ENCODE results near the gene TRMT112.

The TRMT112 gene

GRCh38 chr11:64357446-64357845 lies 40.1 kb upstream of the TRMT112 start:
- no peak for TF ChIP-seq CTCF (IDR thresholded peaks at IDR 0.05; ENCODE audit: insufficient read depth, low read length, missing control alignments)
- ChIA-PET CTCF (interaction anchor here (0.8 to 21.8 kb wide), 8 partner anchors 9 to 294 kb away, joined by 3 to 414 read pairs (median 16); partner anchors contain the start of genes CCDC88B, ESRRA and PRDX5), POLR2A (no interaction called here)
- DNase-seq (ENCODE audit: low read depth, low spot score) = no peak
- H3K4me3 ChIP-seq (ENCODE audit: low read depth, low read length) = no peak overlapping the region

- peak; percentile 51 for TF ChIP-seq CTCF (IDR thresholded peaks at IDR 0.05; ENCODE audit: insufficient read depth, low read length, missing control alignments)
- ChIA-PET POLR2A (no interaction called here), CTCF (interaction anchor here (1.3 to 21.8 kb wide), 13 partner anchors 9 to 152 kb away, joined by 3 to 414 read pairs (median 26); partner anchors contain the start of genes BAD, CCDC88B, ESRRA and FERMT3)
- H3K4me3 ChIP-seq (ENCODE audit: low read depth, low read length) = no peak overlapping the region
- DNase-seq (ENCODE audit: low read depth, low spot score) = no peak
These were observed 39.4 kb upstream of the TRMT112 start for GRCh38 chr11:64356498-64357411.

- ChIA-PET CTCF (interaction anchor here (0.6 to 21.8 kb wide), 30 partner anchors 11 to 387 kb away, joined by 3 to 414 read pairs (median 6); partner anchors contain the start of genes BAD, CCDC88B, ESRRA and FERMT3), POLR2A (interaction anchor here (0.6 to 1.5 kb wide), 7 partner anchors 9 to 169 kb away, joined by 3 to 10 read pairs (median 3); partner anchors contain the start of genes PRDX5, STIP1 and TRMT112)
- TF ChIP-seq CTCF (IDR thresholded peaks at IDR 0.05; ENCODE audit: insufficient read depth, low read length, missing control alignments) = peak; percentile 86
- DNase-seq (ENCODE audit: low read depth, low spot score) = no peak
- peak overlapping the region; percentile 25 for H3K4me3 ChIP-seq (ENCODE audit: low read depth, low read length)
These were observed 38.0 kb upstream of the TRMT112 start for GRCh38 chr11:64355078-64355940.

- TF ChIP-seq CTCF (IDR thresholded peaks at IDR 0.05; ENCODE audit: insufficient read depth, low read length, missing control alignments) = no peak
- CTCF ChIA-PET = interaction anchor here (0.8 to 21.8 kb wide), 19 partner anchors 12 to 335 kb away, joined by 3 to 414 read pairs (median 10); partner anchors contain the start of genes BAD, CCDC88B, ESRRA and FERMT3
- POLR2A ChIA-PET = interaction anchor here (1.0 to 1.5 kb wide), 4 partner anchors 36 to 168 kb away, joined by 3 to 7 read pairs (median 4); partner anchors contain the start of genes PRDX5, STIP1 and TRMT112
- no peak overlapping the region for H3K4me3 ChIP-seq (ENCODE audit: low read depth, low read length)
- DNase-seq (ENCODE audit: low read depth, low spot score) = no peak
These were observed 36.6 kb upstream of the TRMT112 start for GRCh38 chr11:64353715-64354506.

GRCh38 chr11:64352995-64353714 lies 35.8 kb upstream of the TRMT112 start:
- ChIA-PET CTCF (interaction anchor here (1.7 to 21.8 kb wide), 8 partner anchors 13 to 148 kb away, joined by 9 to 414 read pairs (median 46); partner anchors contain the start of genes CCDC88B, ESRRA, FERMT3 and PLCB3), POLR2A (interaction anchor here (1.0 to 1.1 kb wide), 2 partner anchors 35 to 82 kb away, joined by 3 to 5 read pairs; partner anchors contain the start of genes PRDX5 and TRMT112)
- TF ChIP-seq CTCF (IDR thresholded peaks at IDR 0.05; ENCODE audit: insufficient read depth, low read length, missing control alignments) = no peak
- H3K4me3 ChIP-seq (ENCODE audit: low read depth, low read length) = no peak overlapping the region
- no peak for DNase-seq (ENCODE audit: low read depth, low spot score)
